Heart right ventricle (tissue), 16 donors: ENCODE measurements around the gene YAE1. TPM values are rescaled to one million over a fixed set of nuclear protein-coding genes. Genes with fewer than 3 reads are reported as not detected.

Source experiments
- ATAC-seq, 8 donors: fragments of 200-7000 bp; cut with Tn5 transposase; one replicate each; pipeline ENCODE4 v1.9.1; 2020; ENCODE audit warnings: mild to moderate bottlenecking in 8 of 8, moderate library complexity in 8 of 8, moderate number of reproducible peaks in 1 of 8
- DNase-seq, 2 donors: peaks; one replicate each; pipeline ENCODE4 v3.0.0-alpha.2; 2020
- H3K27ac ChIP-seq, 10 donors: fragments of 200-600 bp; sonication (generic) in 2 of 10; one replicate each; pipeline versions ENCODE4 v1.5.0 to v1.8.0; 2020 to 2022; ENCODE audit warnings: mild to moderate bottlenecking in 3 of 10
- H3K27me3 ChIP-seq, 7 donors: fragments of 200-600 bp; one replicate each; pipeline ENCODE4 v1.8.0; 2021 to 2022; ENCODE audit warnings: mild to moderate bottlenecking in 2 of 7
- H3K36me3 ChIP-seq, 9 donors: fragments of 200-600 bp; sonication (generic) in 1 of 9; one replicate each; pipeline versions ENCODE4 v1.5.0 to v1.8.0; 2020 to 2022; ENCODE audit warnings: mild to moderate bottlenecking in 2 of 9
- H3K4me1 ChIP-seq, 9 donors: fragments of 200-600 bp; sonication (generic) in 1 of 9; one replicate each; pipeline versions ENCODE4 v1.5.0 to v1.8.0; 2020 to 2022; ENCODE audit warnings: mild to moderate bottlenecking in 4 of 9
- H3K4me3 ChIP-seq, 10 donors: fragments of 200-600 bp; sonication (generic) in 2 of 10; one replicate each; pipeline versions ENCODE4 v1.5.0 to v1.8.0; 2020 to 2022; ENCODE audit warnings: mild to moderate bottlenecking in 7 of 10, moderate library complexity in 2 of 10
- H3K9me3 ChIP-seq, 11 donors: fragments of 200-600 bp in 10 of 11; sonication (generic) in 2 of 11; one replicate each; pipeline versions ENCODE4 v1.5.0 to v1.8.0; 2013 to 2022; ENCODE audit warnings: mild to moderate bottlenecking in 2 of 11, control low read depth in 1 of 11, moderate library complexity in 1 of 11
- CTCF ChIP-seq, 9 donors: fragments of 200-600 bp; sonication (generic) in 2 of 9; IDR thresholded peaks; one replicate each; pipeline versions ENCODE4 v1.5.0 to v1.8.0; 2021 to 2022; ENCODE audit warnings: antibody characterized with exemption in 9 of 9, mild to moderate bottlenecking in 5 of 9, moderate library complexity in 1 of 9
- WGBS, 2 donors: extraction: QIAGEN DNeasy Blood & Tissue Kit; methylation state at CpG; one replicate each; pipeline ENCODE4 v1.1.7; 2013; ENCODE audit warnings: inconsistent platforms in 1 of 2; 5-methylcytosine and 5-hydroxymethylcytosine counted together
- intact Hi-C, 10 donors: fragments of 100-400 bp; cut with DNase I; formaldehyde crosslinking; loops; one replicate each; pipeline versions ENCODE4 v1.11.1 to v1.14.2; 2022
- polyA plus RNA-seq, 2 donors: library from polyadenylated mRNA; stranded (reverse); fragments of 200-250 nt; gene quantifications; one replicate each; pipeline ENCODE4 v1.2.3, GENCODE V29; 2013
- total RNA-seq, 10 donors: library from RNA; stranded (reverse); fragmentation: NEBNext Ultra II Directional in 3 of 10; extraction: Animal tissue kit (Norgen Biotek cat#: 25700) in 3 of 10; gene quantifications; one replicate each; pipeline versions ENCODE4 v1.2.1 to v1.2.4, GENCODE V29; 2021 to 2023
- donor health status: Arrhythmogenic right ventricular cardiomyopathy.
- donor health status: ischemic (EF 13 %, LVEDD 7.1; RV severe dilation, severe dysfunction).
- donor health status: healthy with polysubstance abuse.
- donor health status: DM: no; HTN: yes; CAD: no.
- donor health status: DM: no; HTN: no; CAD: no.
- donor health status: ischemic (EF 25% LVEDD 6.9; RV normal size, moderate dysfunction).
- donor health status: ischemic (EF 25% LVEDD 5.7; RV mildly dilated, moderate dysfunction).
- donor health status: healthy.
- donor health status: DM: yes; HTN: yes; CAD: no.
- donor health status: Ischemic cardiomyopathy.
- donor health status: ischemic (EF 35%, LVEDD 5.7; RV mildly dilated, moderate dysfunction).
- donor health status: nonischemic (EF 11% LVEDD 7.7; RV severe dilation, severe dysfunction).
- donor health status: DM: yes; HTN: yes; CAD: no.
- donor health status: PGD.
- donor health status: ischemic (EF 29% LVEDD 5.4; RV normal size, mild dysfunction).
- donor health status: nonischemic (EF 23%, LVEDD 6.1; RV moderate dilation, normal function).

Gene YAE1
- total and polyA plus RNA-seq, 12 donors: 10.8 to 34.3 (median 16.0) TPM

DNA sequence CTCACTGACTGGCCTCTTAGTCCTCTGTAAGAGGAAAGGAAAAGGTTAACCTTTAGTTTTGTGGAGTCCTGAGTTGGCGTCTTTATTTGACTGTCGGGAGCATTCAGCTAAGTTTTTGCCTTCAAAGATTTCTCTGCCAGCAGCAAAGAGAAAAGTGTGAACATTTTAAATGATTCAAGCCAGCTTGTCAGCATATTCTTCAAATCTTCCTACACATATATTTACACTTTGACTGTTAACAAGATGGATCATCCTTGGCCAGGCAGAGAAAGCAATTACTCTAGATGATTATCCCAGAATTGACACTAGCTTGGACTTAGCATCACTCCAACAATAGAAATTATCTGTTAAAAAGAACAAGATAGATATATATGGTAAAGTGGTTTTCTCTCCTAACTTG is 15.8 kb upstream of the YAE1 start:
- H3K4me3 ChIP-seq: no peak overlapping the region
- 58 to 68% methylated on average over 2 of the region's 2 CpGs for whole genome bisulfite sequencing, 2 donors
- DNase-seq: no peak

GRCh38 chr7:39553436-39553835 is 12.8 kb upstream of the YAE1 start:
- TF ChIP-seq CTCF (IDR thresholded peaks at IDR 0.05): no peak
- peaks cover 0 to 6% (median 0%) of the 10 kb centered on the region in 7 donors for H3K27me3 ChIP-seq
- peaks cover 0 to 5% (median 0%) of the 10 kb centered on the region in 11 donors for H3K9me3 ChIP-seq
- no peak overlapping the region for H3K27ac ChIP-seq
- ATAC-seq: no peak
- no peaks in the 10 kb centered on the region for H3K4me1 ChIP-seq
- intact Hi-C loops: no loop called here
- H3K4me3 ChIP-seq: no peak overlapping the region
- DNase-seq: no peak
- WGBS, 2 donors: 89 to 91% methylated on average over 3 of the region's 3 CpGs
- H3K36me3 ChIP-seq: no peaks in the 10 kb centered on the region

More for the DNA sequence above, 15.8 kb upstream of the YAE1 start:
- Histone ChIP-seq H3K4me1 (no peaks in the 10 kb centered on the region), H3K9me3 (peaks cover 0 to 24% (median 6%) of the 10 kb centered on the region in 11 donors), H3K27ac (no peak overlapping the region), H3K36me3 (no peaks in the 10 kb centered on the region), H3K27me3 (no peaks in the 10 kb centered on the region)
- no peak for TF ChIP-seq CTCF (IDR thresholded peaks at IDR 0.05)
- intact Hi-C loops: no loop called here
- ATAC-seq: no peak

- Histone ChIP-seq H3K4me3 (no peak overlapping the region), H3K27me3 (peaks cover 0 to 6% (median 0%) of the 10 kb centered on the region in 7 donors), H3K36me3 (no peaks in the 10 kb centered on the region), H3K27ac (no peak overlapping the region), H3K4me1 (no peaks in the 10 kb centered on the region), H3K9me3 (no peaks in the 10 kb centered on the region)
- ATAC-seq: no peak
- 67 to 74% methylated on average over 7 of the region's 7 CpGs for WGBS, 2 donors
- TF ChIP-seq CTCF (IDR thresholded peaks at IDR 0.05): no peak
- intact Hi-C loops: no loop called here
- no peak for DNase-seq
These were observed 11.5 kb upstream of the YAE1 start for GRCh38 chr7:39554583-39555165.

DNA sequence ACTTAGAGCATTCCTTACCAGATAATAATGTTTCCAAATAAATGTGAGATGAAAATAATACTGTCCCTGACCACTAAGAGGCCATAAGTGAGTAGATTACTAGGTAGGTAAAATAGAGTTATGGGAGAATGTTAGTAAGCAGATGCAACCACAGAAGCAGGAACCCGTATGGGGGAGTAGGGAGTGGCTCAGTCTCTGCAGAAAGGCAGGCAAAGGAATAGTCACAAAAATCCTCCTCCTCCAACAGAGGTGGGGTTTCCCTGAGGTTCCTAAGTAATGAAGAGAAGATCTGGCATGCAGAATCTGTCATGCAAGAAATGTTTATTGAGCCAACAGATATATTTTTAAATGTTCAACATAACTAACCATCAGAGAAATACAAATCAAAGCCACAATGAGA is 9.0 kb upstream of the YAE1 start:
- Histone ChIP-seq H3K36me3 (no peaks in the 10 kb centered on the region), H3K4me3 (no peak overlapping the region), H3K27ac (no peak overlapping the region), H3K9me3 (no peaks in the 10 kb centered on the region), H3K4me1 (no peaks in the 10 kb centered on the region), H3K27me3 (peaks cover 0 to 6% (median 0%) of the 10 kb centered on the region in 7 donors)
- ATAC-seq: no peak
- intact Hi-C loops: no loop called here
- DNase-seq: no peak
- 28 to 43% methylated on average over 1 of the region's 1 CpG for WGBS, 2 donors
- no peak for TF ChIP-seq CTCF (IDR thresholded peaks at IDR 0.05)
